HUDEP-2 (cell line): ENCODE results near the gene C1orf52.
A peak's percentile ranks its signal among the peaks of the same experiment; 100 is the strongest.
"Not testable (repeated sequence)": the region's sequence is repeated elsewhere in the genome, so short reads cannot be mapped to it uniquely, and the experiment has no call there.

ENCODE experiments used
- DNase-seq, 76 experiments: peaks; one replicate each; lab custom pipeline; 2025; ENCODE audit not compliant: unreplicated experiment in 76 of 76; lab: John Stamatoyannopoulos, UW

The C1orf52 gene

DNA sequence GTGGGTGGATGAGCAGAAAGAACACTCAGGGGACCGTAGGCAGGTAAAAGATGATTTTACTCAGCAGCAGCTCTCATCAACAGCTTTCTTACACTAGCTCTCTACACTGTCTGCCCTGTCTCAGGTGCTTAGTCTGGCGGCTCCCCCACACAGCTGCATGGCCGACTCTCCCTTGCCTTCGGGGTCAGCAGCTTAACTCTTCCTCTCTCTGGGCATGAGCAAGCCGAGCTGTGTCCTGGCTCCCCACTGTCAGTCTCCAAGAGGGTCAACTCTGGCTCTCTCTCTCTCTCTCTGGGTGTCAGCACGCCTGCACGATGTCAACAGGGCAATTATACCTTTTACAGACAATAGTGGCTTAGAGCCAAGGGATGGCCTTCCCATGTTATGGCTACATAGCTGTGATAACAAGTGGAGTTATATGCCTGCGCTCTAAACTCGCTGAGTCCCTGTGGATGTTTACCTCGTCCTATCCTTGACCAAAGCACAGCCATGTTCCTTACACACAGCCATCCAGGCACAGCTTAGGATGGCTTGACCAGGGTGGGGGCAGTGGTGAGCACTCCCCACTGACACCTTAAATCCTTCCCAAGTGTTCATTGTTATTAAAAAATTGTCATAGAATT lies 20.1 kb upstream of the C1orf52 start:
- DNase-seq: no peak

DNA sequence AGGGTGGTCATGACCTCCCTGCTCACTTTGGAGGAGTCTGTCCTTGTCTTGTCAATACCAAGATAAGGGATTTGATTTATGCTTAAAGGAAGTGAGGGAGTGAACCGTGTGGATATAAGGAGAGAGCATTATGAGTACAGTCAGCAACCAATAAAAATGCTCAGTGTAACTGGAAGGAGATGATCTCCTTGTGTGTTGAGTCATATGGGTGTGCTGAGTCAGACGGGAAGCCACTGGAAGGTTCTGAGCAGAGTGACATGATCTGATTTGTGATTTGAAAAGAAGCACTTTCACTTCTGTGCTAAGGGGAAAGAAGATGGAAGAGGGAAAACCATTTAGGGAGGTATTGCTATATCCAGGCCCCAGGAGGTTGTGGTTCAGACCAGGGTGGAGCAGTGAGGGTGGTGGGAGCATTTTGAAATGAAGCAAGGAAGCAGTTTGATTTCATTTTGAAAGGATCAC lies 19.4 kb upstream of the C1orf52 start:
- DNase-seq: peak in 6 of 76 experiments; percentile 4 to 19 (median 8)

DNA sequence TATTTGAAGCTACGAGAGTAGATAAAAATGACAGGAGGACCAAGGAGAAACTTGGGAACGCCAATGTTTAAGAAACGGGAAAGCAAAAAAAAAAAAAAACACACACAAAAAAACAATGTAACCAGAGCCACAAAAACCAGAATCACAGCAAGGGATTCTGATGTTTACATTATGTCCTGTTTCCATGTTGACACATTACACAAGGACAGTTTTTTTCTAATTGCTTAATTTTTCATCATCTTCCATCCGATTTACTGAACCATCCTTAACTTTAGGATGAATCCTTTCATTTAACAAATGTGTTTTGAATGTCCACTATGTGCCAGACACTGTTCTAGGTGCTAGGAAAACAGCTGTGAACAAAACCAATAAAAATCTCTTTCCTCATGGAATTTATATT lies 18.3 kb upstream of the C1orf52 start:
- DNase-seq: no peak

DNA sequence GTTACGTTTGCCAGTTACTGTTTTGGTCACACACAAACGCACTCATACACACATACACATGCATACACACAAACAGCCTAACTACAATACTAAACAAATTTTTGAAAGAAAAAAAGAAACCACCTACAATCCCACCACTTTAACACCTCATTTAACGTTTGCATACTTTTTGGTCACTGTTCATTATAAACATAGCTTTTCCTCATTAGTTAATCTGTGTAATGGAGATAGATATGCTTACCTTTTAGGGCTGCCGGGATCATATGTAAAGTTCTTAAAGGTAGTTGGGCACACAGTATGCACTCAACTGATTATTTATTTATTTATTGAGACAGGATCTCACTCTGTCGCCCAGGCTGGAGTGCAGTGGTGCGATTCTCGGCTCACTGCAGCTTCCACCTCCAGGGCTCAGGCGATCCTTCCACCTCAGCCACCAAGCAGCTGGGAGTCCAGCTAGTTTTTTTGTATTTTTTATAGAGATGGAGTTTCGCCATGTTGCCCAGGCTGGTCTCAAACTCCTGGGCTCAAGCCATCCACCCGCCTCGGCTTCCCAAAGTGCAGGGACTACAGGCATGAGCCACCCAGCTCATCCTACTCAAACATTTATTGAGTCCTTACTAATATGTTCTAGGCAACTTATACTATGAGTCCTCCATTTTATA lies 17.6 kb upstream of the C1orf52 start:
- DNase-seq: no peak

DNA sequence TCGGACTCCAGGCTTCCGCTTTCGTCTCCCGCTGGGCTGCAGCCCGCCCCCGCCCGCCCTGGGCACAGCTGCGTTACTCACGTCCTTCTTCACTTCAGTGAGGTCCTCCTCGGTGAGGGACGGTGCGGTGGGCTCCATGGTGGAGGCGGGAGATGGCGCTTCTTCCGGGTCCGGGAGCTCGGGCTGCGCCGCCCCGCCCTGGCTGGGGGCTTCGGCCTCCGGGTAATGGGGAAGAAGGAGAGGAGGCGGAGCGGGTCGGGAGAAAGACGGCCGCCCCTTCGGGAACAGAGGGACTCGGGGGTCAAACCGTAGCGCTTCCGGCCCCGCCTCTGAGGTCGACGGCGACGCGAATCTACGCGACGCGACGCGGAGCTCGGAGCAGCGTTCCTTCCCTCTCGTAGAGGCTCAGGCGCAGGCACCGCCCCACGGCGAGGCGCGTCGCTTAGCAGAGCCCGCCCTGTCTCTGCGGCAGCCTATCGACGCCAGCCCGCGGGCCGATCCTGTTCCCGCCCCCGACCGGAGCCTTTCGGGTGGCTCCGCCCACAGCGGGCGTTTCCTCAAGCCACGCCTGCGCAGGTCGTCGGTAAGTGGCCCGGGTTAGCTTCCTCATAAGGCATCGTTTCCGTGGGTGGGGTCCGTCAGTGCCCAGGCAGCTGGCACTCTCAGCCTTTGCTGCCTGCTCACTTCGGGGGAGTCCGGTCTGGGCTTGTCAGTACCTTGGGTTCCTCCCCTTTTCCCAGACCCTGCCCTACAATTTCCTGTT lies 16.9 kb upstream of the C1orf52 start, which contains the start of gene BCL10:
Gene BCL10 (minus strand): TSS at position 418 of the 763 bp plus-strand sequence. CDS start 280 bp downstream, at position 138.
- peak; percentile 9 to 98 (median 94) for DNase-seq

DNA sequence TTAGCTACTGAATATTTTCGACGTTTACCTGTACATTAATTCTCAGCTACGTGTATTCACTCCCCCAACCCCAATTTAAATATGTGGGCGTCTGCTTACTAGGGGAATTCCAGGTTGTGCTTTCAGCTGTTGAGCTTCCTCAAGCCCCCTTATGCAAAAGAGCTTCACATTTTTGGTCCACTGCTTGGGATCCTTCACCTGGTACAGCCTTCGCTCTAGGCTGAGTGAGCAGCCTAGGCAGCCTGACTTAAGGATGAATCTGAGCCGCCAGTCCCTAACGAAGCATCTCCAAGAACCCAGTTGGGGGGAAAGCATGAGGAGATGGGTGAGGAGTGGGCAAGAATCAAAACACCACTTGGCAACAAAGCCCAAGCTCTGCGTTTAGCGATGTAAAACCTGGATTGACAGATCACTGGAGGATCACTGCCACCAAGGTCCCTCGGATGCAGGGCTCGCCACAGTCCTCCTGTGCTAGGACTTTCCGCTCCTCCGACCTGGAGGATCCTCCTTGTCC lies 16.3 kb upstream of the C1orf52 start:
- no peak for DNase-seq

DNA sequence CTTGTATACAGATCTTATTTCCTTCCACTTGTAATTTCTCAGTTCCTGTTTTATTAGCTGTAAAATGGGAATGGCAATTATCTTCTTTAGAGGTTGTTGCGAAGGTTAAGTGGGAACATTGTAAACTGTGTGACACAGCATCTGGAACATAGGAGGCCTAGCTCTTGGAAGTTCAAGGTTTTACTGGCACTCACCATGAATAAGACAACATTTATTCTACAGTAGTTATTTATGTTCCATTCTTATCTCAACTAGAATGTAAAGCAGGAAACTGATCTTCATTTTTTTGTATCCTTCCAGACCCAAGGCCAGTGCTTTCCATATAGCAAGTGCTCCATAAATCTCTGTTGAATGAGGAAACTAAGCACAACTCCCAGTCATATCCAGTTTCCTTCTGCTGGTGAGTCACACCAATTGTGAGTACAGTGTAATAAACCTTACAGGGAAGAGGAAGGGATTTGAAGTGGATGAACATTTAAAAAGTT lies 15.5 kb upstream of the C1orf52 start:
- no peak for DNase-seq

DNA sequence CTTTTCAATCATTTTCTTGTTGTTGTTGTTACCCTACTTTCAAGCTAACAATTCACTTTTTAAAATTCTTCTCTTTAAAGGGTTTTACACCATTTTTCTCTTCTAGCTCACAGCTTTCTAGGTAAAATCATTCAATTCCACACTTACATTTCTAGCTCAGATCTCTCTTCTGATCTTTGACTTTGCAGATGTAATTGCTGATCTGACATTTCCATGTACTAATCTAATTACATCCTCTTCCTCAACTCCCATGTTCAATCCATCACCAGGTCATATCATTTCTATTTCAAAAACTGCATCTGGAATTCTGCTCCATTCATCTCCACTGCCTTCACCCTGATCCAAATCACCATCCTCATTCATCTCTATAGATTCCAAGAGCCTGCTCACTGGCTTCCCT lies 13.9 kb upstream of the C1orf52 start:
- no peak for DNase-seq

DNA sequence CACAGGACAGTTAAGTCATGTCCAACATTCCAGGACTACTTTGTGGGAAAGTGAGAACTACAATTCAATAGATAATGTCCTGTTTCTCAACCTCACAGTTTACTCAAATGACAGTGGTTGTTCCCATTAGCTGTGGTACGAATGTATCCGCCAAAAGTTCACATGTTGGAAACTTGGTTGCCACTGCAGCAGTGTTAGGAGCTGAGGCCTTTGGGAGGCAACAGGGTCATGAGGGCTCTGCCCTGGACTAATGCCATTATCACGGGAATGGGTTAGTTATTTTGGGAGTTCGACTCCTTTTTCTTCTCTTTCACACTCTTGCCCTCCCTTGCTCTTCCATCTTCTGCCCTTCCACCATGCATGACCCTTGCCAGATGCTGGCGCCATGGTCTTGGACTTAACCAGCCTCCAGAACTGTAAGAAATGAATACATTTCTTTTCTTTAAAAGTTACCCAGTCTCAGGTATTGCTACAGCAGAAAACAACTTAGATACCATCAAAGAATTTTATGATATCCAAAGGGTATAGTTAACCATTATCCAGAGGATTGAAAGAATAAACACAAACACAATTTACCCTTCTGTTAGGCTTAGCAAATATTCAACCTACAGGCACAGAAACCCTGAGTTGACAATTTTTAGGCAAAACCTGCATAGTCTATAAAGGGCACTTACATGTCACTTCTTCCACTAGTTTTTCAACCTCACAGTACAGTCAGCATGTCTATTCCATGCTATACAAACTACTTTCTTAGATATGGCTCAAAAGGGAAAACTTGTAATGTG lies 9.5 kb upstream of the C1orf52 start:
- DNase-seq: no peak

DNA sequence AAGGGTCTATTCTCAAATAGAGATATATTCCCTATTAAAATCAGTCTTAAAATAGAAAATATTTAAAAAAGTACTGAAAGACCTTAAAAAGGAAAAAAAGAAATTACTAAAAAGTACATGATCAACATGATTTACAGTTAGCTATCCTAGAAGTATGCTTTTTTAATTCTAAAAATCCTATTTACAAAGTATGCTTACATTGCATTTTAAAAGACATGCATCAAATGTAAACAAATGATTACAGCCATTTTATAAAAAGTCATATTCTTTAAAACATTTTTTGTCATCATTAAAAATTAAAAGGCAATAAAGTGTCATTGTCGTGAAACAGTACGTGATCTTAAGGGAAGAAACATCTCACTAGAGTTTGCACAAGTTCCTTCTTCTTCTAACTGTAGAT lies 7.9 kb upstream of the C1orf52 start:
- DNase-seq: no peak

DNA sequence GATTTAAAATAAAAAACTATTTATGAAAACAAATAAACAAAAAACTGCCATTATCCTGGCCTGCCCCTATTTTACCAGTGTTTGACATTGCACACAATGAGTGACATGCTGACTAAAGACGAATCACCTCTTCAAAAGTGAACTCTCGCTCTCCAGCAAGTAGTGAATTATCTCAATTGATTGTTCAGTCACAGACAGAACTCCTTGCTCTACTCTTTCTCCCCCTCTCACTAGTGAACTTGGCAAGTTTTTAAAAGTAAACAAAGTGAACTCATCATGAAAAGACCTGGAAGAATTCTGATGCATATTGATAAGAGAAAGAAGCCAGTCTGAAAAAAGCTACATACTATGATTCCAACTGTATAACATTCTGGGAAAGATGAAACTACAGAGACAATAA lies 4.7 kb upstream of the C1orf52 start:
- no peak for DNase-seq

DNA sequence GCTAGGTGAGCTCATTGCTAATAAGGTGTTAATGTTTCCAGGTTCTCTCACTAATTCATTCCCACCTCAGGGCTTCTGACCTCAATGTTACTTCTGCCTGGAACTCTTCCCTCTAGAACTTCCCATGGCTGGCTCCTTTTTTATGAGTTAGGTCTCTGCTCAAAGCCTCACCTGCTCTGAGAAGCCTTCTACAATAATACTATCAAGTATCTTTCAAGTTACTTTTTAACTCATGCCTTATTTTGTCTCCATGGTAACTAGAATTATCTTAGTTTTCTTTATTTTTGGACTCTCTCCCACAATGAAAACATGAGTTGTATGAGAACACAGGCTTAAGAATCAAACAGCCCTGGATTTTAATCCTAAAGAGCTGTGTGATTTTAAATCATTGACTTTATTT lies 3.5 kb upstream of the C1orf52 start:
- no peak for DNase-seq

DNA sequence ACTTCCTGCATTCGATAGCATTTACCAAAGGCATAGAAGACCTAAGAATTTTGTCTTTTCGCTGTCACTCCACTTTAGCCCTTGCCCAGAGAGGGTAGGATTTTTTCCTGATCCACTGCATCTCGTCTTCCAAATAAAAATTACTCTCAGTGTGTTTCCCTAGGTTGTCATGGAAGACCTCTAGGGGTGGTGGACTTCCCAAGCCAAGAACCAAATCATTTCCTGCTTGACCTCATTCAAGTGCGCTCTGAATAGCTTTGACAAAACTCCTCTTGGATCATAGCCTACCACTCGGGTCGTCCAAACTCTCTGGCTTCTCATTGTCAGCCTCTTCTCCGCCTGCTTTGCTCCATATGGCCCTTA lies 431 bp upstream of the C1orf52 start:
- peak in 1 of 76 experiments; percentile 33 for DNase-seq

DNA sequence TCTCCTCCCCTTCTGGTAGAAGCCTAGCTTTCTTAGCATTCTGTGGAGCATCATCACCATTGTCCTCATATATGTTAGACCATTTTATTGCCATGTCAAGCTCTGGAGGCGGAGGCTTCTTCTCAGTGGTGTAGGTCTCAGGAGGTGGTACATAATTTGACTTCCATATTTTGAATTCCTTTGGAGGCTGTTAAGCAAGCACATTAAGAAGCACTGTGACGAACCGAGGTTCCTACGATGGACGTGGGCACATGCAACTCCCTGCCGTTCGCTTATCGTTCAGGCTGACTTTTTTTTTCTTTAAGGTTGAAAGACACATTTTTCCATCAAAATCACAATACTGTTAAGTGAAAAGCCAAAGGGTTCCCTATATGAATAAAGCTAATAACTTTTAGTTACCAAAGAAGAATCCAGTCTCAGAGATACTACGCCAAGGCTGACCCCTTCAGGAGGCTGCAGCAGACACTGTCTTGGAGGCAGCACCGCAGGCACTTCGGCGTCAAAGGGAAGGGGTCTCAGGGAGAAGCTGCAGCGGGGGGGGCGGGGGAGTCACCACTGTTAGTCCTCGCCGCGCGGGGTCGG lies 835 bp downstream of the C1orf52 start:
- DNase-seq: peak in 1 of 76 experiments; percentile 6

DNA sequence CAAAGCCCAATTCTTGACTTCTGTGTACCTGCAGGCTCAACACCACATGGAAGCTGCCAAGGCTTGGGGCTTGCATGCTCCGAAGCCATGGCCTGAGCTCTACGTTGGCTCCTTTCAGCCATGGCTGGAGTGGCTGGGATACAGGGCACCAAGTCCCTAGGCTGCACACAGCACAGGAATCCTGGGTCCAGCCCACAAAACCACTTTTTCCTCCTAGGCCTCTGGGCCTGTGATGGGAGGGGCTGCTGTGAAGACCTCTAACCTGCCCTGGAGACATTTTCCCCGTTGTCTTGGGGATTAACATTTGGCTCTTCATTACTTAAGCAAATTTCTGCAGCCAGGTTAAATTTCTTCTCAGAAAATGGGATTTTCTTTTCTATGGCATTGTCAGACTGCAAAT lies 10.4 kb downstream of the C1orf52 start:
- not testable (repeated sequence) for DNase-seq

DNA sequence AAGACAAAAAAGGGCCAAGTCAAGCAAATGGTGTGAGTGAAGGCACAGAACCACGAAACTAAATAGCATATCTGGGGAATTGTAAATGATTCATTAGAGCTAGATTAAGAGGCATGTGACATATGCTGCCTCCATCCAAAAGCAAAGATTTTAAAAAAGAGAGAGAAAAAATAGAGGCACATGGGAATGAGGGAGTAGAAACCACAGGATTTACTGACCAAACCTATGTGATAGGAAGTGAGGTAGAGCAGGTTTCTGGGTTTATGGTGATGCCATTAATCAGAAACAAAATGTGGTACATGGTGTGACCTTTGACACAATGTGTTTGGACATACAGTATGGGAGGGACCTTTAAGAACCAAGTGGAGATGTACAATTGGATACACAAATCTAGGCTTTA lies 13.6 kb downstream of the C1orf52 start:
- no peak for DNase-seq

DNA sequence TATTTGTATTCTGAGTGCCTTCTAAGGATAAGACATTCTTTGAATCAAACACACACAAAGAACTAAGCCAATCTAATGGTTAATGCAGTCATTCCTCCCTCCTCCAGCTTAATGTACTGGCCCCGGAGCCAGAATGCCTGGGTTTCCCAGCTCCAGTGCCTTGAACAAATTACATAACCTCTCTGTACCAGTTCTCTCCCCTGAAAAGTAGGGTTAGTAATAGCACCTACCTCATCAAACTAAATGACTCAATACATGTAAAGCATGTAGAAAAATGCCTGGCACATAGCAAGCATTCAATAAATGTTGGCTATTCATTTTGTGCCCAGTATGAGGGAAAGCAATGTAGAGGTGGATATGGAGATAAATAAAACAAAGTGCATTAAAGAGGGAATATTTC lies 14.0 kb downstream of the C1orf52 start:
- DNase-seq: no peak

DNA sequence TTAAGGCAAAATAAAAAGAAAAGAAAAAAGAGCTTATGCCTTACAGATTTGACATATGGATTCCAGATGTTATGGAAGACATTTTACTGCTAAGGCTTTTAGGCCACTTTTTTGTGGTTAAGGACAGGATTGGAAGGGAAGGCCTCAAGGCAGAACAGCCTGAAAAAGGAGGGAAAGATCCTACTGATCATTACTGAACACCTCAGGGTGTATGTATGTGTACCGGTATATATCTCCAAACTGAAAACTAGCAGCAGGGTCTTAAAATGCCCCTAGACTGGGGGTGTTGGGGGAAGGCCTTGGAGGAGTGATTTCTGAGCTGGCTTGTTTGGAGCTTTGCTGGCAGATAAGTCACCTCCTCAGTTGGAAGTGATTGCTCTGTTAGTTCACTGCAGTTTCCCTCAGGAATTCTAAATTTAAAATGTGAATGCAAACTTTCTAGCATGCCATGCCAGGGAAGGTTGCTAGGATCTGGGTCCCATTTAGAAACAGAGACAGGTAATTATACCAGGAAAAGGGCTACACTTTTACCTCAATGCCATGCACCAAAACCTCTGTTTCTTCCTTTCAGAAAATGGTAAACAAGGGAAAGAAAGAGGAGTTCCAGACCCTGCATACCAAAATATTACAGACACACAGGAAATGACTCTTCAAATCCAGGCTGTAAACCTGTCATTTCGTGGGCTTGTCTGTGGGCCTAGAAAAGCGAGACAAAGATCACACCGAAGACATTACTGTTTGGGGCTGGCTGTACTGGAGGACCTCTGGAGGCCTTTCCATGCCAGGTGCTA lies 15.0 kb downstream of the C1orf52 start:
- DNase-seq: no peak

DNA sequence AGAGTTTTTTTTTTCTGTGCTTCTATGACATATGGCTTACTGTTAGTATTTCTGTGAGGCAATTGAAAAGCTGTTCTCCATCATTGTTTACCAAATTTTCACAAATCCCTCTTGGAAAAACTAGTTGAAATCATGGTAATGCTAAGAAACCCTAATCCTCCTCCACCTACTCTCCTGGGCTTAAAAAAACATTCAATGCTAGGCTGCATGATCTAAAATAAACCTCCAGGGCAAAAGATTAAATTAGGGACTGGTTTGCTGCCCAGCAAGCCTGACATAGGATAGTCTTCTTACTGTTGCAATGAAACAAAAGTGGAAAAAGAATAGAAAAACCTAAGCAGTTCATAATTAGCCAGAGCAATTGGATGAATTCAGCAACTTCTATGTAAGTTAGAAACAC lies 16.1 kb downstream of the C1orf52 start:
- no peak for DNase-seq
